Left forelimb (tissue), 1 donor: Measurements from ENCODE around the gene ARHGAP42.

Experiments used
- DNase-seq: peaks from one replicate; pipeline ENCODE4 v3.0.0-alpha.2; 2018; ENCODE audit warnings: low spot score

ARHGAP42 gene

GRCh38 chr11:101022256-101022655, 335.2 kb downstream of the ARHGAP42 start:
- DNase-seq: no peak

- DNase-seq: no peak
Measured at GRCh38 chr11:101028644-101029043, 341.6 kb downstream of the ARHGAP42 start.

- DNase-seq: no peak
Measured at GRCh38 chr11:101030015-101030414, 342.9 kb downstream of the ARHGAP42 start.

GRCh38 chr11:101030692-101031091, 343.6 kb downstream of the ARHGAP42 start:
- DNase-seq: no peak

DNA sequence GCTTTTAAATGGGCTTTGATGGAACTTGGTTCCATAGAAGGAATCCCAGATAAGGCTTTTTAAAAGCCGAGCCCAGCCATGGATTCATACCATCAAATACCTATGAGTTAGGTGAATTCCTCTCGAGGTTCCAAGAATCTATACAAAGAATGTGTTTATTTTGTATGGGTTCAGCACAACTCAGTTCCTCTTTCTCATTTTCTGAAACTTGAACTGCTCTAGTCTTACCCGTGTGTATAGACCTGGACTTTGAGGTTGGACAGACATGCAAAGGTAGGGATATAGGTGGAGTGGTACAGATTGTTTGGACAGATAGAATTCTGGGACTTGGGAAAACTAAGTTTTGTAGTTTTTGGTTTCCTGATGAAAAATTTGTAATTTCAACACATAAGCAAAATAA, 344.6 kb downstream of the ARHGAP42 start:
- no peak for DNase-seq

GRCh38 chr11:101032991-101033390, 345.9 kb downstream of the ARHGAP42 start:
- DNase-seq: no peak

DNA sequence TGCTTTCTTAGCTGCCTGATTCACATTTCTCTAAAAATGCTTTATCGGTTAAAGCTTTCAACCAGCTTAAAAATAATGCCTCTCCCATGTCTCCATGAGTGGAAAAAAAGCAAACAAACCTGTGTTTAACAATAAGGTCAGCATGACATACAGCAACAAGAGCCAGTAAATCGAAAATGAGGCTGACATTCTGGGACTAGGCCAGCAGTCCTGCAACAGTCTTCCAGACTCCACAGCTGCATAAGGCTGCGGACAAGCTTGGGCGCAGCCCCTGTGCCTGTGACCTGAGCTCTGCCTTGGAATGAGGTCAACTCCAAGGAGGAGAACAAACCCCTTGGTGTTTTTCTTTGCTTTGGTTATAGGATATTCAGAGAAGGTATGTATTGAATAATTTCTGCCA, 347.0 kb downstream of the ARHGAP42 start:
- peak; percentile 70 for DNase-seq

DNA sequence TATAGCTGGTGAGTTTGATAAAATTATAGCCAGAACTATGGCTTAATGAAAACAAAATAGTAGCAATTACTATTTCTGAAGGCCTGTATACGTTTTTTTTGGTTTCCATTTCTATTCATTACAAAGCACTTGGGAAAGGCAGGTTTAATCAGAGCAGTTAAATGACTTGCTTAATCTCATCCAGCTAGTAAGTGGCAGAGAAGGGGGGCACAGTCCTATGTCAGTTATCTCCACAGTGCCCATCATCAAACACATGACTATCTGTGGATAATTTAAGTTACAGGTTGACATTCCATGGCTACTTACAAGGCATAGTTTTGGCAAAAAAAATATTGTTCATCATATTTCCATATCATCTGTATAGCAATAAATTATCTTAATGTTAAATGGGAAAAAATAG, 348.8 kb downstream of the ARHGAP42 start:
- no peak for DNase-seq
